Ecto neural progenitor cell (in vitro differentiated cells): Measurements from ENCODE around the gene TMEM63A.
A peak's percentile ranks its signal among the peaks of the same experiment; 100 is the strongest.

Source experiments
- DNase-seq: peaks from one replicate; pipeline ENCODE4 v3.0.0-alpha.2; 2018; ENCODE audit warnings: low spot score

TMEM63A gene

GRCh38 chr1:225866061-225866837, 15.9 kb downstream of the TMEM63A start:
- DNase-seq, result no peak

DNA sequence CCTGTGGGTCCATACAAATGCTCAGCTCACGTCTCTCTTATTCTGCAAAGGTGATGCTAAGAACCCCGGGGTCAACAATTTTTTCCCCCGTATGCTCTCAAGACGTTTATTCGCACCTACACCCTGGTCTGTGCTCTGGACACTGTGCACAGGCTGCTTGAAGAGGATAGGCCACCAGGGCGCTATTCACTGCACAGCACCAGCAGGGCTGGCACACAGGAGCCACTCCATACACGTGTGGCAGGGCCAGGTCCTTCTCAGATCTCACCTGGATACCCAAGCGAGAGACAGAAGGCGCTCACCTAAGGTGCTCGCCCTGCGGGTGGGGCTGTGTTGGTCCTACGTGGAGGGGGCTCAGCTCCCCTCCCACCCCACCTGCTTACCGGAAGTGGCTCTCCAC, 16.7 kb downstream of the TMEM63A start:
- no peak for DNase-seq

- no peak for DNase-seq
Observed at GRCh38 chr1:225863167-225863566, 19.0 kb downstream of the TMEM63A start.

DNA sequence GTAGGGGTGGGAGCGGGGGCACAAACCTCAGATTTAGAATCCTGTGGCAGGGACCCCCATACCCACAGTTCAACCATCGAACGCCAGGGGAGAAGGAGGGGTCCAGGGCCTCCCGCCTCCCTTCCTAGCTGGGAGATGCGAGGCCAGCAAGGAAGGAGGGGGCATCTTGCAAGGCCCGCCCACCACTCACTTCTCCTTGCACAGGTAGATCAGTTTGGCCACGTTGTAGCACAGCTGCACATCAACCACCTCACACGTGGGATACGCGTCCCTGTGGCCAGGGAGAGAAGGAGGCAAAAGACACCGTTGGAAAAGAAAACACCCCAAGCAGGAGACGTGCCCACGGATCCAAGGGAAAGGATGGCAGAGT, 19.6 kb downstream of the TMEM63A start:
- DNase-seq, result no peak

- DNase-seq, result no peak
Observed at GRCh38 chr1:225861834-225862580, 20.2 kb downstream of the TMEM63A start.

DNA sequence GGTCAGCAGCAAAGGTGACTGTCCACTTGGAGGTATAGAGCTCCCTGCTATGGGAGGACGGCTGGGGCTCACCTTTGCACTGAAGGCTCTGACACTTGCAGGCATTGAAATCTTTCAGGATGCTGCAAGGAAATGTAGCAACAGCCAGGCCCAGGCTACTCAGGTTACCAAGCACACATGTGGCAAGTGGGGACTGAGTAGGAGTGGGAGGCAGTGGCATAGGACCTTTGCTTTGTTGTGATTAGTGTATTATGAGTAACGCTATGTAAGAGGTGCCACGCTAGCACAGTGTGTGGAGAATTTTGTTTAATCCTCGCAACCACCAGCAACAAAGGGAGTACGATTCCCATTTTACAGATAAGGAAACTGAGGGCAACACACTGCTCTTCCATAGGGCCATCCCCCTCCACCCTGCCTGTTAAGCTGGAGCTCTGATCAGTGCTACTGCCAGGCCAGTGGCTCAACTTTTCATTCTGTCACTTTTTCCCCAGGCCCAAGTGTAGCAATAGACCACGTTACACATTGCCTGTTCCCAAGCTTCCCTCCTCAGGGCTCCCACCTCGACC, 21.2 kb downstream of the TMEM63A start:
- DNase-seq, result no peak

DNA sequence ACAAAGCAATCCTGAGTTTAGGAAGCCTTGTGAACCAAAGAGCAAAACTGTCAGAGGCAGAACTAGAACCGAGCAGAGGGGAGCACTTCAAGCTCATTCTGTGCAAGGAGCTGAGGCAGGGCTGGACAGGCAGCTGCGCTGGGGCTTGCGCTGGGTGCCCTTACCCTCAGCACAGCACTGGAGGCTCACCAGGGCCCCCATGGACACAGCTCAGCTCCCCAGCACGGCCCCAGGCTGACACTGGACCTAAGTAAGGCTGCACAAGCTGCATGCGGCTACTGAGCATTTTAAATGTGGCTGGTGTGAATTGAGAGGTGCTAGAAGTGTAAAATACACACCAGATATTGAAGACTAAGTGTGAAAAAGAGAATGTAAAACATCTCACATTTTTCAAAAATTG, 22.1 kb downstream of the TMEM63A start:
- DNase-seq, result no peak

DNA sequence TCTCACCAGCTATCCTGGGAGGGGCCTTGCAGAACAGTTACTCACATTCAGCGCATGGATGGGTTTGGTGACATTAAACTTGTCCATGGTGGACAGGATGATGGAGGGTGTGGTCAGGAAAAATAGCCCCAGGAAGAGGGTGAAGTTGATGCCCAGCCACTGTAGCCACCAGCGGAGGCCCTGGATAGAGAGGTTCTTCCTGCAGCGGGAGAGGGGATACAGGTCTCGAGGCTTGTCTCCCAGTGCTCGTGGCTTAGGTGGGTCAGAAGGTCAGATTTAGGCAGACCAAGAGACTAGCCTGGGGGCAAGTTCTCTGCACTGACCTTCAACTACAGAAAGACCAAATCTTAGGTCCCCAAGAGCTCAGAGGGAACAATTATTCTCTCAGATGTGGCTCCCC, 23.0 kb downstream of the TMEM63A start:
- DNase-seq, result no peak

GRCh38 chr1:225857256-225857655, 24.9 kb downstream of the TMEM63A start:
- no peak for DNase-seq

GRCh38 chr1:225855503-225856300, 26.5 kb downstream of the TMEM63A start:
- DNase-seq, result no peak

GRCh38 chr1:225853441-225853840, 28.7 kb downstream of the TMEM63A start:
- no peak for DNase-seq

- DNase-seq, result no peak
Observed at GRCh38 chr1:225852413-225853124, 29.6 kb downstream of the TMEM63A start.

- DNase-seq, result no peak
Observed at GRCh38 chr1:225851805-225852204, 30.4 kb downstream of the TMEM63A start.

- DNase-seq, result no peak
Observed at GRCh38 chr1:225850370-225850769, 31.8 kb downstream of the TMEM63A start.

GRCh38 chr1:225849925-225850324, 32.3 kb downstream of the TMEM63A start:
- DNase-seq, result no peak

GRCh38 chr1:225848030-225848955, 33.9 kb downstream of the TMEM63A start:
- no peak for DNase-seq

GRCh38 chr1:225847610-225848009, 34.6 kb downstream of the TMEM63A start:
- DNase-seq, result no peak

- no peak for DNase-seq
Observed at GRCh38 chr1:225846331-225847310, 35.6 kb downstream of the TMEM63A start.

DNA sequence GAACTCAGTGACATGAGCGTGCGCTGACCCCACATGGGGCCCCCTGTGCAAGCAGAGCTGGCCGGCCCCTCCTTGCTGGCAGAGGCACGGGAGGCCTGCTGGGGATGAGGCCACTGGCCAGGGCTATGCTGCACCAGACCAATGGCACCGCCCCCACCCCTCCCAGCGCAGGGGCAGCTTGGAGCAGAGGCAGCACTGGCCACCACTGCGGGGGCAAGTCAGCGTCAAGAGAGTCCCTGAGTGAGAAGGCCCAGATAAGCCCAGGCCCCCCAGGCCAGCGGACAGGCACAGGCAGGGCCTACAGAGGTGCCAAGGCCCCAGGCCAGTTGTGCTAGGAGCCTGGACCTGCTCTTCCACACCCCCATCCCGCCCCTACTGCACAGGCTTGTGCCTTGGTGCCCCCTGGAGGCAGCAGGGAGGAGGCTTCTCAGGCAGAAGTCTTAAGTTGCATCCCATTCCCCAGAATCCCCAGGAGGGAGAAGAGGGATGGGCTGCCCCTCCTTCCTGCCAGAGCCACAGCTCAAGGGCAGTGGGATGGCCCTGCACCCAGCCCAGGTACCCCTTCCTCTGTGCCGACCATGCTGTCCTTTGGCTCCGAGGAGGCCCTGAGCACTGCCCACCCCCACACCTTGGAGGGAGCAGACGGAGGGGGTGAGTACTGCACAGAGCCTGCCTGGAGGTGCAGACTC, 36.5 kb downstream of the TMEM63A start:
- peak; percentile 88 for DNase-seq
